Stomach smooth muscle (tissue), 2 donors: Measurements from ENCODE around the gene PLTP.
"Not testable (repeated sequence)": the region's sequence is repeated elsewhere in the genome, so short reads cannot be mapped to it uniquely, and the experiment has no call there.

Source experiments
- H3K27ac ChIP-seq: one replicate; pipeline ENCODE4 v1.7.0; 2013; ENCODE audit warnings: mild to moderate bottlenecking, low read length, inconsistent platforms
- H3K27me3 ChIP-seq, 2 donors: one replicate each; pipeline ENCODE4 v1.7.0; 2013; ENCODE audit warnings: low read length in 2 of 2; ENCODE audit not compliant: insufficient read depth in 2 of 2, control insufficient read depth in 1 of 2
- H3K36me3 ChIP-seq, 2 donors: one replicate each; pipeline ENCODE4 v1.7.0; 2013; ENCODE audit warnings: low read length in 2 of 2; ENCODE audit not compliant: control insufficient read depth in 2 of 2, insufficient read depth in 2 of 2
- H3K4me1 ChIP-seq: one replicate; pipeline ENCODE4 v1.7.0; 2013; ENCODE audit warnings: low read length; ENCODE audit not compliant: control insufficient read depth, insufficient read depth
- H3K4me3 ChIP-seq, 2 donors: one replicate each; pipeline ENCODE4 v1.7.0; 2013; ENCODE audit warnings: low read length in 2 of 2
- H3K9ac ChIP-seq, 2 donors: one replicate each; pipeline ENCODE4 v1.7.0; 2013; ENCODE audit warnings: low read length in 2 of 2, mild to moderate bottlenecking in 1 of 2
- H3K9me3 ChIP-seq, 2 donors: one replicate each; pipeline ENCODE4 v1.7.0; 2013; ENCODE audit warnings: low read length in 2 of 2; ENCODE audit not compliant: control insufficient read depth in 2 of 2
- donor health status: healthy.
- donor health status: Pancreatic carcinoma.

The PLTP gene

GRCh38 chr20:45911486-45912343, at the start of gene PLTP:
TSS of gene PLTP (minus strand) at chr20:45912155. CDS start at chr20:45911452, 703 bp downstream.
- H3K9ac ChIP-seq, result peak within 1 kb of the TSS; percentile 60 to 68

GRCh38 chr20:45959956-45960630, 48.1 kb upstream of the PLTP start:
- H3K9ac ChIP-seq, result no peak overlapping the region
- peaks cover 56 to 68% of the 10 kb centered on the region in 2 donors for H3K36me3 ChIP-seq
- H3K4me1 ChIP-seq, result no peaks in the 10 kb centered on the region
- no peak overlapping the region for H3K27ac ChIP-seq
- no peak overlapping the region for H3K4me3 ChIP-seq
- H3K9me3 ChIP-seq, result peaks cover 0 to 4% of the 10 kb centered on the region in 2 donors
- no peaks in the 10 kb centered on the region for H3K27me3 ChIP-seq

More at GRCh38 chr20:45911486-45912343, at the start of gene PLTP:
- Histone ChIP-seq H3K27ac (peak within 1 kb of the TSS; percentile 69), H3K4me3 (peak within 1 kb of the TSS; percentile 69 to 78), H3K27me3 (no peaks in the 10 kb centered on the region), H3K36me3 (no peaks in the 10 kb centered on the region), H3K9me3 (no peaks in the 10 kb centered on the region), H3K4me1 (peaks cover 20% of the 10 kb centered on the region)

- Histone ChIP-seq H3K27me3 (no peaks in the 10 kb centered on the region), H3K27ac (no peak overlapping the region), H3K9me3 (peaks cover 0 to 4% of the 10 kb centered on the region in 2 donors), H3K9ac (no peak overlapping the region), H3K4me3 (no peak overlapping the region), H3K36me3 (peaks cover 51 to 63% of the 10 kb centered on the region in 2 donors), H3K4me1 (no peaks in the 10 kb centered on the region)
Observed at GRCh38 chr20:45959126-45959525, 47.2 kb upstream of the PLTP start.

- H3K27me3 ChIP-seq, result no peaks in the 10 kb centered on the region
- no peaks in the 10 kb centered on the region for H3K4me1 ChIP-seq
- H3K4me3 ChIP-seq, result no peak overlapping the region
- H3K27ac ChIP-seq, result no peak overlapping the region
- peaks cover 0 to 4% of the 10 kb centered on the region in 2 donors for H3K9me3 ChIP-seq
- H3K36me3 ChIP-seq, result peaks cover 47 to 61% of the 10 kb centered on the region in 2 donors
- no peak overlapping the region for H3K9ac ChIP-seq
Observed at GRCh38 chr20:45958593-45958992, 46.6 kb upstream of the PLTP start.

- H3K27me3 ChIP-seq, result no peaks in the 10 kb centered on the region
- H3K9me3 ChIP-seq, result peaks cover 0 to 4% of the 10 kb centered on the region in 2 donors
- no peaks in the 10 kb centered on the region for H3K4me1 ChIP-seq
- no peak overlapping the region for H3K9ac ChIP-seq
- H3K27ac ChIP-seq, result no peak overlapping the region
- H3K4me3 ChIP-seq, result no peak overlapping the region
- H3K36me3 ChIP-seq, result peaks cover 49 to 65% of the 10 kb centered on the region in 2 donors
Observed at GRCh38 chr20:45957021-45957941, 45.3 kb upstream of the PLTP start.

- H3K36me3 ChIP-seq, result peaks cover 50 to 66% of the 10 kb centered on the region in 2 donors
- H3K4me3 ChIP-seq, H3K4me1 ChIP-seq, H3K27ac ChIP-seq, H3K27me3 ChIP-seq, H3K9me3 ChIP-seq, H3K9ac ChIP-seq: not testable (repeated sequence)
Observed at GRCh38 chr20:45956326-45956725, 44.4 kb upstream of the PLTP start.

- Histone ChIP-seq H3K27me3 (no peaks in the 10 kb centered on the region), H3K27ac (no peak overlapping the region), H3K4me1 (peaks cover 3% of the 10 kb centered on the region), H3K36me3 (peaks cover 40 to 62% of the 10 kb centered on the region in 2 donors), H3K4me3 (no peak overlapping the region), H3K9ac (no peak overlapping the region), H3K9me3 (no peaks in the 10 kb centered on the region)
Observed at GRCh38 chr20:45953672-45954071, 41.7 kb upstream of the PLTP start.

- peaks cover 3% of the 10 kb centered on the region for H3K4me1 ChIP-seq
- H3K36me3 ChIP-seq, result peaks cover 42 to 64% of the 10 kb centered on the region in 2 donors
- H3K27ac ChIP-seq, result no peak overlapping the region
- H3K9me3 ChIP-seq, result no peaks in the 10 kb centered on the region
- H3K4me3 ChIP-seq, result no peak overlapping the region
- H3K9ac ChIP-seq, result no peak overlapping the region
- H3K27me3 ChIP-seq, result no peaks in the 10 kb centered on the region
Observed at GRCh38 chr20:45952861-45953260, 40.9 kb upstream of the PLTP start.

- Histone ChIP-seq H3K36me3 (peaks cover 46 to 60% of the 10 kb centered on the region in 2 donors), H3K4me1 (peaks cover 3% of the 10 kb centered on the region), H3K9ac (no peak overlapping the region), H3K4me3 (no peak overlapping the region), H3K27ac (no peak overlapping the region), H3K9me3 (no peaks in the 10 kb centered on the region), H3K27me3 (no peaks in the 10 kb centered on the region)
Observed at GRCh38 chr20:45951925-45952834, 40.2 kb upstream of the PLTP start.
